ENCODE results near the gene PRMT7.

Gene PRMT7

GRCh38 chr16:68309799-68310198, 1.0 kb upstream of the PRMT7 start:
- no peak for DNase-seq

GRCh38 chr16:68310437-68310773, 414 bp upstream of the PRMT7 start:
- DNase-seq = no peak

DNA sequence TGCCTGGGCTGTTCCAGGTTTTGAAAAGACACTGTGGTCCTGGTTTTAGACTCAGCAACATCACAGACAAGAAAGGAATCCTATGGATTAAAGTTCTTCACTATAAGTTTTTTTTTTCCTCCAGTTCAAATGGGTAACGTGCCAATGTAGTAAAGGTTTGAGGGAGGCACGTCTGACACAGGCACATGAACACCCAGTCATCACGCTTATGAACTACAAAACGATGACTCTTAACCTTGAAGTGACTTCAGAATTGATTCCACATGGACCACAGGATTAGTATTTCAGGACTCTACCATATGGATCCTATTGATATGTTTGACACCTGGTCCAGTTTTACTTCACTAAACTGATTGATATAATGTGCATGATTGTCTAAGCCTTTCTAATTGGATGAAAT, 2.3 kb downstream of the PRMT7 start:
- DNase-seq = no peak

GRCh38 chr16:68319185-68319908, 8.5 kb downstream of the PRMT7 start:
- no peak for DNase-seq

DNA sequence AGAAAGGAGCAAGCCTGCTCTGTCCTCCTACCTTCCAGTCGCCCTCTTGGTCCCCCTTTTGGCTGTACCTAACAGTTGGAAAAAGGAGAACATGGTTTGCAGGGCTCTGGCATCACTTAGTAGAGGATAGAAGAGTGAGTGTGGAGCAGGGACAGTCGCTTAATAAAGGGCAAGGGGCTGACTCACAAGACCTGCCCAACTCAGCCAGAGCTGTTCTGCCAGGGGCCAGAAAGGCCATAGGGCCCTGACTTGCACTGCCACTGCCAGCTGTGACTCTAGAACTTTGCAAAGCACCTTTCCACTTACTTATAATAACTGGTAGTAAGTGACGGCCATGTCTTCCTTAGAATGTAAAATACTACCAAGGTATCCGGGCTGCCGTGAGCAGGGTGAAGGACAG, 13.5 kb downstream of the PRMT7 start:
- no peak for DNase-seq

DNA sequence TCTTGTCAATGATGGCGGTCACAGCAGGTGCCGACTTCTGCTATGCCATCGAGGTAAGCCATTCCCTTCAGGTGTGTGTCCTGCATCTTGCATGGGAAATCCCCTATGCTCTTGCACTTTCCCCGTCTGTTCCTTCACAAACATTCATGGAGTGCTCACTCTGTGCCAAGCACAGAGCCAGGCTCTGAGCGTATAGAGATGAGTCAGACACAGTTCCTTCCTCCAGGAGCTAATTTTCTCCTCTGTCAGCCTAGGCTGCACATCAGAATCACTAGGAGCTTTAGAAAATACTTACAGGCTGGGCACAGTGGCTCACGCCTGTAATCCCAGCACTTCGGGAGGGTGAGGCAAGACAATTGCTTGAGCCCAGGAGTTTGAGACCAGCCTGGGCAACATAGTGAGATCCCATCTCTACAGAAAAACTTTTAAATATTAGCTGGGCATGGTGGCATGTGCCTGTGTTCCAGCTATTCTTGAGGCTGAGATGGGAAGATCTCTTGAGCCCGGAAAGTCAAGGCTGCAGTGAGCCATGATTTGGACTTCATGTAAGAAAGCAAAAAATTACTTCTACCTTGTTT, 14.1 kb downstream of the PRMT7 start:
- DNase-seq = no peak

GRCh38 chr16:68328151-68328859, 17.5 kb downstream of the PRMT7 start:
- peak; percentile 85 for DNase-seq

DNA sequence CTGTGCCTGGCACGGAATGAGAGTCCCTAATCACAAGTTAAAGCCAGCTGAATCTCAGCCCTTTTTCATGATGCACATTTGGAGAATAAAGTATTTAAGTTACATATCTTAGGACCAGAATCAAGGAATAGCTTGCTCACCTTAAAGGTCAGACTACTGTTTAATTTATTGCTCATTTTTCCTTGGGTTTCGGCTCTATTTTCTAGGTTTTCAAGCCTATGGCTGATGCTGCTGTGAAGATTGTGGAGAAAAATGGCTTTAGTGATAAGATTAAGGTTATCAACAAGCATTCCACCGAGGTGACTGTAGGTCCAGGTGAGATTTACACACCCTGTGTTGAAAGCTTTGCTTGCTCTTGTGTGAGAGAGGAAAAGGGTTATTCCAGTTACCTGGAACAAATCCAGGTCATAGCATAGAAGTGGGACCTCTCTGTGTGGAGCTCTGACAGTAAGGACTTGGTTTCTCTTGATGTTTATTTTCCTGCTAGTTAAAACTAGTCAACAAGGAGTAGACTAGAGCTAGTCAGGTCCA, 18.1 kb downstream of the PRMT7 start:
- no peak for DNase-seq

DNA sequence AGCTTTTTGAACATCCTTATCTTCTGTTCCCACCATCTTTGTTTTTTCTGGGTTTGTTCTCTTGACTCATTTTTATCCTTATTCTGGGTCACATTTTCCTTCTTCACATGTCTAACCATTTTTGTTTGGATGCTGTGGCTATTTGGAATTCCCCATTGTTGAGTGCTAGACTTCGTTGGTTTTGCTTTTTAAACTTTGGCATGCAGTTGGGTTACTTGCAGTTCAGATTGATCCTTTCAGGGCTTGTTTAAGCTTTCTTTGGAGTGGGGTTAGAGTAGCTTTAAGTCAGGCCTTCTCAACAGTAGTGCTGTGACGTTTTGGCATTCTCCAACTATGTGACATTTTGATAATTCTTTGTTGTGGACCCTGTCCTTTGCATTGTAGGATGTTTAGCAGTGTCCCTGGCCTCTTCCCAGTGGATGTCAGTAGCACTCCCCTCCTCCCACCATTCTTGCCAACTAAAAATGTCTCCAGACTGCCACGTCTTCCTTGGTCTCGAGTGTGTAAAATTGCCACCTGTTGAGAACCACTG, 21.1 kb downstream of the PRMT7 start:
- DNase-seq = no peak

GRCh38 chr16:68332411-68333121, 21.7 kb downstream of the PRMT7 start:
- DNase-seq = no peak

GRCh38 chr16:68335175-68335574, 24.4 kb downstream of the PRMT7 start:
- no peak for DNase-seq

- no peak for DNase-seq
Observed at GRCh38 chr16:68338326-68339119, 27.7 kb downstream of the PRMT7 start.

- DNase-seq = no peak
Observed at GRCh38 chr16:68339214-68339613, 28.4 kb downstream of the PRMT7 start.

DNA sequence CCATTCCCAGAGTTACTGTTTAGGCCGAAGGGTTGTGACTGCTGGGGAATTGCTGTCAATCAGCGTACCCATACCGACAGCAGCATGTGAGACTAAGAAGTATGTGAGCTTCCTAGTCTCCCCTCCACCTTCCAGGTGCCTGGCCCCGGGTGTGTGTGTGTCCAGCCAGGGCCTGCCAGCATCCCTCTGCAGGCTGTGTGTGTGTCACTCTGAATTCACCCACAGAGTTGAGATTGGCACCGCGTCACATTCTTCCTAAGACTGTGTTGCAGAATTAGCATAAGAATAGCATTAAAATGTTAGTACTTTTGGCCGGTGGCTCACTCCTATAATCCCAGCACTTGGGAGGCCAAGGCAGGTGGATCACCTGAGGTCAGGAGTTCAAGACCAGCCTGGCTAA, 31.8 kb downstream of the PRMT7 start:
- no peak for DNase-seq

DNA sequence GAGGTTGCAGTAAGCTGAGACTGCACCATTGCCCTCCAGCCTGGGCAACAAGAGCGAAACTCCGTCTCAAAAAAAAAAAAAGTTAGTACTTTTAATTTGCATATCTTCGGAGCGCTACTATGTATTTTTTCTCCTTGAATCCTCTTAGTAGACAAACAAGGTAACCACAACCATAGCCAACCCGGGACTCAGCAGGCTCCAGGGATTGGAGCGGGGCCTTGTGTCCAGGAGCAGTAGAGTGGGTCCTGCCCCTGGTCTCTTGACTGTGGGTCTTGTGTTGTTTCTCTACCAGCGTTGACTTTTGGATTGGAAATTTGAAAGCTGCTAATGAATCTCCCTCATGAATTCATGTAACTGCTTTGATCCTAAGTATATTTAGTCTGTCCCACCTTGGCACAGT, 32.3 kb downstream of the PRMT7 start:
- DNase-seq = no peak

DNA sequence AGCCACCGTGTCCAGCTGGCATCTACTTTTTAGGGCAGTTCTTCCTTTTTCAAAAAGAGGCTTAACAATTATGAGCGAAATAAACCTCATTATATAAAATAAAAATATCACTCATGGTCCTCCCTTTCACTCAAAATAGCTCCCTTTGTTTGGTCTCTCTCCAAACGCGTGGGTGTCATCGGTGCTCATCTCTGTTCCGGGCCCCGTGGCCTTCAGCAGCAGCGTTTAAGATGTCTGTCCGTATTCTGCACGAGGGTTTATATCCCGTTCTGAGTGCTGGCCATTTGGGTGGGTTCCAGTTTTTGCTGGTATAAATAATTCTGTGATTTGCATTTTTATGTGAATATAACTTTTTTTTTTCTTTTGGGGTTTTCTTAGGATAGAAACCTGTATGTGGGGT, 33.4 kb downstream of the PRMT7 start:
- no peak for DNase-seq

DNA sequence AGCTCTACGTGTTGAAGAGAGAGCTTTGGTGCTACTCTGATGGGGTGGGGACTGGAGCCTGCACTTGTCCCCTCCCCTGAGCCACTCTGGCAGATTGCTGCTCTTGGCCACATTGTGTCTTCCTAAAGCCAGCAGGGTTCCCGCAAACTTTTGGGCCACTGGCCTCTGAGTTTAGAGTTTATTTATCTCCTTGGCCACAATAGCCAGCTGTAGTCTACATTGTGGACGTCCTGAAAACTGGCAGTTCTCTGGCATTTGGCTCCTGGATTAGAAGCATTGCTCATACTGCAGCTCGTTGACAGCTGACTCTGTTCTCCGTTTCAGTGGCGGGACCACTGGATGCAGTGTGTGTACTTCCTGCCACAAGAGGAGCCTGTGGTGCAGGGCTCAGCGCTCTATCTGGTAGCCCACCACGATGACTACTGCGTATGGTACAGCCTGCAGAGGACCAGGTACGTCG, 34.6 kb downstream of the PRMT7 start:
- DNase-seq = no peak

GRCh38 chr16:68345958-68346635, 35.3 kb downstream of the PRMT7 start:
- no peak for DNase-seq

- DNase-seq = no peak
Observed at GRCh38 chr16:68346892-68347480, 36.2 kb downstream of the PRMT7 start.

GRCh38 chr16:68347605-68348004, 36.8 kb downstream of the PRMT7 start:
- no peak for DNase-seq

Measured in CD4-positive, alpha-beta T cell treated with Interleukin-12 subunit alpha and Interleukin-12 subunit beta, for 1 hour (primary cell).